ENCODE results near the gene NUS1. TPM values are rescaled to one million over a fixed set of nuclear protein-coding genes. Genes with fewer than 3 reads are reported as not detected.
"Not testable (repeated sequence)": the region's sequence is repeated elsewhere in the genome, so short reads cannot be mapped to it uniquely, and the experiment has no call there.

The NUS1 gene
- polyA plus RNA-seq, 2 donors = 9.2 to 13.3 TPM

DNA sequence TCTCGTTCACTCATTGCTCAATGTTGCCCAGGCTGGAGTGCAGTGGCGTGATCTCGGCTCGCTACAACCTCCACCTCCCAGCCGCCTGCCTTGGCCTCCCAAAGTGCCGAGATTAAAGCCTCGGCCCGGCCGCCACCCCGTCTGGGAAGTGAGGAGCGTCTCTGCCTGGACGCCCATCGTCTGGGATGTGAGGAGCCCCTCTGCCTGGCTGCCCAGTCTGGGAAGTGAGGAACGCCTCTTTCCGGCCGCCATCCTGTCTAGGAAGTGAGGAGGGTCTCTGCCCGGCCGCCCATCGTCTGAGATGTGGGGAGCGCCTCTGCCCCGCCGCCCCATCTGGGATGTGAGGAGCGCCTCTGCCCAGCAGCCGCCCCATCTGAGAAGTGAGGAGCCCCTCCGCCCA, 75.4 kb downstream of the NUS1 start:
- 95 to 96% methylated on average over 22 to 25 of the region's 25 CpGs for WGBS, 2 donors
- not testable (repeated sequence) for H3K4me3 ChIP-seq (ENCODE audit: low read depth in 1 of 2, low read length in 2 of 2); H3K4me1 ChIP-seq (ENCODE audit: control insufficient read depth in 2 of 2, insufficient read depth in 2 of 2, low read length in 1 of 2); H3K27me3 ChIP-seq (ENCODE audit: control insufficient read depth in 1 of 2, insufficient read depth in 2 of 2, low read length in 2 of 2); H3K36me3 ChIP-seq (ENCODE audit: control insufficient read depth in 2 of 2, insufficient read depth in 2 of 2, low read length in 1 of 2); H3K27ac ChIP-seq (ENCODE audit: low read depth in 2 of 2, low read length in 1 of 2); H3K9me3 ChIP-seq (ENCODE audit: control insufficient read depth in 2 of 2, insufficient read depth in 1 of 2, low read depth in 1 of 2, low read length in 1 of 2)

Other genes with a start within 250 kb of the NUS1 start
- gene ROS1, start 249.5 kb upstream of the NUS1 start, polyA plus RNA-seq = not detected
- 1 to 10 TPM; 3.8 TPM for gene DCBLD1, start 192.8 kb upstream of the NUS1 start, polyA plus RNA-seq
- 10 to 100 TPM in 1 of 2 donors, 1 to 10 TPM in 1; 8.6 to 12.1 TPM for gene GOPC, start 73.0 kb upstream of the NUS1 start, polyA plus RNA-seq
- gene SLC35F1, start 231.8 kb downstream of the NUS1 start, polyA plus RNA-seq = under 1 TPM; 0.08 to 0.13 TPM